ENCODE data around the gene SEMG2. TPM values are rescaled to one million over a fixed set of nuclear protein-coding genes. Genes with fewer than 3 reads are reported as not detected.

Gene SEMG2
- total RNA-seq, 3 donors from 2014 or later (not counting 1 experiment from before 2014, with no cell fraction given): not detected

- no peak for TF ChIP-seq CTCF (IDR thresholded peaks at IDR 0.05)
- Histone ChIP-seq H3K27ac (ENCODE audit: low read length) (no peak overlapping the region), H3K4me1 (ENCODE audit: control insufficient read depth, insufficient read depth, low read length) (no peaks in the 10 kb centered on the region), H3K36me3 (ENCODE audit: control insufficient read depth, insufficient read depth, low read length) (no peaks in the 10 kb centered on the region), H3K4me3 (ENCODE audit: low read length) (no peak overlapping the region), H3K9me3 (ENCODE audit: control insufficient read depth, insufficient read depth, low read length) (no peaks in the 10 kb centered on the region), H3K27me3 (ENCODE audit: control insufficient read depth, insufficient read depth, low read length) (peaks cover 2% of the 10 kb centered on the region)
- intact Hi-C loops (cut with micrococcal nuclease): no loop called here
- no peak for DNase-seq
- Mint-ChIP-seq H3K27me3 (ENCODE audit: low read depth in 2 of 2) (peaks cover 15 to 42% of the 10 kb centered on the region in 2 donors), H3K27ac (no peak overlapping the region), H3K4me1 (no peaks in the 10 kb centered on the region), H3K9me3 (no peaks in the 10 kb centered on the region), H3K36me3 (no peaks in the 10 kb centered on the region), H3K4me3 (no peak overlapping the region)
- WGBS (ENCODE audit: insufficient coverage): 77% methylated on average over 2 of the region's 2 CpGs
- no peak for ATAC-seq
Observed at GRCh38 chr20:45187693-45188092, 33.5 kb upstream of the SEMG2 start.

GRCh38 chr20:45189067-45189609 is 32.0 kb upstream of the SEMG2 start:
- Mint-ChIP-seq H3K27me3 (ENCODE audit: low read depth in 2 of 2) (peaks cover 15 to 45% of the 10 kb centered on the region in 2 donors), H3K4me1 (no peaks in the 10 kb centered on the region), H3K27ac (no peak overlapping the region), H3K4me3 (no peak overlapping the region), H3K36me3 (no peaks in the 10 kb centered on the region), H3K9me3 (no peaks in the 10 kb centered on the region)
- intact Hi-C loops (cut with micrococcal nuclease): no loop called here
- WGBS (ENCODE audit: insufficient coverage): 78% methylated on average over 3 of the region's 3 CpGs
- TF ChIP-seq CTCF (IDR thresholded peaks at IDR 0.05): no peak
- H3K27me3 ChIP-seq (ENCODE audit: control insufficient read depth, insufficient read depth, low read length): peaks cover 2% of the 10 kb centered on the region
- ATAC-seq (no peak), DNase-seq (no peak)
- no peak overlapping the region for H3K4me3 ChIP-seq (ENCODE audit: low read length)
- H3K9me3 ChIP-seq (ENCODE audit: control insufficient read depth, insufficient read depth, low read length): no peaks in the 10 kb centered on the region
- no peaks in the 10 kb centered on the region for H3K4me1 ChIP-seq (ENCODE audit: control insufficient read depth, insufficient read depth, low read length)
- no peaks in the 10 kb centered on the region for H3K36me3 ChIP-seq (ENCODE audit: control insufficient read depth, insufficient read depth, low read length)
- no peak overlapping the region for H3K27ac ChIP-seq (ENCODE audit: low read length)

DNA sequence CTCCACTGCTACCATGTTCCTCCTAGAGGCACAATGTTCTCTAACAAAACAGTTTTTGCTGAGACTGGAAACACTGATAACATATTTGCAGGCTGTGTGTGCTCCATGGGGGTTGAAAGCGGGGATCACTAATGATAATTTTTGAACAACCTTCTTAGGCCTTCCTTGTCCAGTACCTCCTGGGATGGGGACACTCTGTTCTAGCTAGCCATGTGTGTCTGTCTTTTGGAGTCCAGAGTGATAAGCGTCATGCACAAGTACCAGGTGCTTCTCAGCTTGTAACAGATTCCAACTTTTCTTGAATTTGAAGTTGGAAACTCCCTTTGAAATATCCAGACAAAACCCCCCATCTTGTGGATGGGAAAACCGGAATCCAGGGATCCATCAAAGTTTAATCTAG is 31.3 kb upstream of the SEMG2 start:
- Mint-ChIP-seq H3K27ac (no peak overlapping the region), H3K4me3 (no peak overlapping the region), H3K36me3 (no peaks in the 10 kb centered on the region), H3K27me3 (ENCODE audit: low read depth in 2 of 2) (peaks cover 11 to 45% of the 10 kb centered on the region in 2 donors), H3K4me1 (no peaks in the 10 kb centered on the region), H3K9me3 (no peaks in the 10 kb centered on the region)
- Histone ChIP-seq H3K4me3 (ENCODE audit: low read length) (no peak overlapping the region), H3K27me3 (ENCODE audit: control insufficient read depth, insufficient read depth, low read length) (peaks cover 2% of the 10 kb centered on the region), H3K36me3 (ENCODE audit: control insufficient read depth, insufficient read depth, low read length) (no peaks in the 10 kb centered on the region), H3K9me3 (ENCODE audit: control insufficient read depth, insufficient read depth, low read length) (no peaks in the 10 kb centered on the region), H3K4me1 (ENCODE audit: control insufficient read depth, insufficient read depth, low read length) (no peaks in the 10 kb centered on the region), H3K27ac (ENCODE audit: low read length) (no peak overlapping the region)
- WGBS (ENCODE audit: insufficient coverage): 86% methylated on average over 3 of the region's 3 CpGs
- ATAC-seq (no peak), DNase-seq (no peak)
- TF ChIP-seq CTCF (IDR thresholded peaks at IDR 0.05): no peak
- intact Hi-C loops (cut with micrococcal nuclease): no loop called here

GRCh38 chr20:45191926-45192325 is 29.2 kb upstream of the SEMG2 start:
- intact Hi-C loops (cut with micrococcal nuclease): no loop called here
- 100% methylated on average over 2 of the region's 3 CpGs for WGBS (ENCODE audit: insufficient coverage)

More at GRCh38 chr20:45191926-45192325, 29.2 kb upstream of the SEMG2 start:
- H3K36me3 ChIP-seq (ENCODE audit: control insufficient read depth, insufficient read depth, low read length): no peaks in the 10 kb centered on the region
- no peaks in the 10 kb centered on the region for H3K9me3 ChIP-seq (ENCODE audit: control insufficient read depth, insufficient read depth, low read length)
- H3K9me3 Mint-ChIP-seq: no peaks in the 10 kb centered on the region
- H3K27me3 ChIP-seq (ENCODE audit: control insufficient read depth, insufficient read depth, low read length): peaks cover 2% of the 10 kb centered on the region
- H3K36me3 Mint-ChIP-seq: no peaks in the 10 kb centered on the region
- H3K27me3 Mint-ChIP-seq (ENCODE audit: low read depth in 2 of 2): peaks cover 7 to 35% of the 10 kb centered on the region in 2 donors
- H3K4me3 ChIP-seq (ENCODE audit: low read length): no peak overlapping the region
- H3K4me3 Mint-ChIP-seq: no peak overlapping the region
- no peaks in the 10 kb centered on the region for H3K4me1 ChIP-seq (ENCODE audit: control insufficient read depth, insufficient read depth, low read length)
- H3K4me1 Mint-ChIP-seq: no peaks in the 10 kb centered on the region
- H3K27ac Mint-ChIP-seq: no peak overlapping the region
- ATAC-seq: no peak
- H3K27ac ChIP-seq (ENCODE audit: low read length): no peak overlapping the region
- DNase-seq: no peak
- no peak for TF ChIP-seq CTCF (IDR thresholded peaks at IDR 0.05)

All from natural killer cell (primary cell).